Cerebellar cortex (tissue), 1 donor: ENCODE results near the gene SLC23A1.
"Not testable (repeated sequence)": the region's sequence is repeated elsewhere in the genome, so short reads cannot be mapped to it uniquely, and the experiment has no call there.

ENCODE experiments used
- DNase-seq: peaks from one replicate; pipeline ENCODE4 v3.0.0-alpha.2; 2015; ENCODE audit warnings: low spot score

The SLC23A1 gene

GRCh38 chr5:139389701-139390638, 6.9 kb upstream of the SLC23A1 start, which contains the start of gene MZB1:
Gene MZB1, minus strand, starts transcription at chr5:139389913. Its CDS starts 57 bp downstream, at chr5:139389856.
- DNase-seq, result no peak

DNA sequence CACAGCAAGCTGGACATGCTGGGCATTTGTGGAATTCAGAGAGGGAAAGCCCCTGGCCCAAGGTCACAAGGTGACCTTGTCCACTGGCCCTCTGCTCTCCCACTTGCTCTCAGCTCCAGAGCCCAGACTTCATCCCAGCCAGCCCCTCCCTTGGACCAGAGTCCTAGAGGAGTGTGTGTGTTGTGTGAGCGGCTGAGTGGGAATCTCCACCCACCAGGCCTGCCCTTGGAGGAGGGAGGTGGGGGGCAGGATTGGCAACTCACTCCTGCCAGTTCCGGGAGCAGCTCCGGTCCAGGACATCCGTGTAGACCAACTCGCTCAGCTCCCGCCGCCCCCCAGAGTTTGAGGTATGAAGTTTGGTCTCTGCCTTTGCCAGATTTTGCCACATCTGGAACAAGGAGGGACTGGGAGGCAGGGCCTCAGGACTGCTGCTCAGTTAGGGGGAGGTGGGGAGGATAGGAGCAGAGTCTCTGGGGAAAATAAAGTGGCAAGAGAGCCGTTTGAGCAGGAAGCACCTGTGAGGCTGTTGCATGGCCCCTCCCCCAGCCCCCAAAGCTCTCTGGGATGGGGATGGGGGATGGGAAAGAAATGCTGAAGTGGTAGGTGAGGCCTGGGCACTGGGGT, 5.2 kb upstream of the SLC23A1 start:
- DNase-seq, result no peak

GRCh38 chr5:139387611-139388197, 4.6 kb upstream of the SLC23A1 start:
- DNase-seq, result no peak

GRCh38 chr5:139386956-139387355, 3.9 kb upstream of the SLC23A1 start:
- DNase-seq, result not testable (repeated sequence)

- DNase-seq, result no peak
Measured at GRCh38 chr5:139386050-139386438, 2.9 kb upstream of the SLC23A1 start.

DNA sequence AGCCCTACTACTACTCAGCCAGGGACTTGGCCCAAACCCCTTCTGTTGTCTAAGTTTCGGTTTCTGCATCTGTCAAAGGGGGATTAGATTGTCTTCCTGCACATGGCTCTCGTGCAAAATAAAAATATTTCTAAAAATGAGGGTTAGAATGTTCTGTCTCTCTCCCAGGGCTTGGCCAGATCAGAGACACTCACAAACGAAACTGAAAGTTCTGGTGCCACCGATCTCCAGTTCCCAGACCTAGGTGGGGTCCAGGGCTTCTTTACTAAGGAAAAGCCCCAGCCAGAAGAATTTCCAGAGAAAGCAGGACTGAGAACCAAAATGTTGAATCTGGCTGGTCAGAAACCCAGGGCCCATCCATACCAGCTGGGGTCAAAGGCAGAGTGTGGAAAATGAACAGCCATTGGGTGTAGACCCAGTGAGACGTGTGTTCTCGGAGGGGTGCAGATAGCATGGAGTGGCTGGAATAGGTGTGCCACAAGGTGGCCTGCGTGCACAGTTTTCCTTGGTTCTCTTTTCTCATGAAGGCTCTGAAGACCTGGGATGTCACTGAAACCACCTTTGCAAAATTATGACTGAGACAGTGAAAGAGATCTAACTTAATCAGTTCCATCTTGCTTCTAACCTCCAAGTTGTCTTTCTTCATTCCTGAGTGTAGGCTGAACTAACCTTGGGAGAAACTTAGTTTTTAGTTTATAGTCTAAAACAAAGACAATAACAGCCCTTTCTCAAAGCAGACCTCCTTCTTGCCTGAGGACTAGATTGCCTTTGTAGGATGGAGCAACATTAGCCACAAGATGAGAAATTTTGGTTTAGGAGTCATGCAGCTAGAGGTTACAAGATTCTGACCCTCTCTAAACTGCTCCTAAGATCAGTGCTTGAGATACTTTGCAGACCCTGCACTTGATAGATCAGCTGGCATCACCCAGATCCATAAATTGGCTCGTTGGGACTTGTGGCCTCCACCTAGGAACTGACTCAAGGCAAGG, 2.3 kb upstream of the SLC23A1 start:
- DNase-seq, result peak; percentile 55

DNA sequence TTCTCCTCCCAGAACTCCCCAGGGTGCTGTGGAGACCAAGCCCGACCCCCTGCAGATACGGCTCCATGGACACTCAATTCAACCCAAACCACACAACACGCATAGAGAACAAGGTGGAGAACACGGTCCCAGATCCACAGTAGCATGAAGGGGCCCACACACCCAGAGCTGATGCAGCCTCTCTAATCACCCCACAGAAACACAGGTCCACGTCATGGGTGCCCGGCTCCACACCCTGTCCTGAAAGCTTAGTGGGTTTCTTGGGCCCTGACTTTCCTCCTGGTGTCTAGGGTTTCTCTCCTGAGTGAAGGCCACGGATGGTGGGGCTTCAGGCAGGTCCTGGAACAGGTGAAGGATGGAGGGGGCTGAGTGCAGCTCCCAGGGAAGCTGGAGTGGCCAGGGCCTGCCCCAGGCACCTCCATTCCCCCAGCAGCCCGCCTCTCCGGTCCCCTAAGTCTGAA, 1.5 kb upstream of the SLC23A1 start:
- DNase-seq, result no peak

DNA sequence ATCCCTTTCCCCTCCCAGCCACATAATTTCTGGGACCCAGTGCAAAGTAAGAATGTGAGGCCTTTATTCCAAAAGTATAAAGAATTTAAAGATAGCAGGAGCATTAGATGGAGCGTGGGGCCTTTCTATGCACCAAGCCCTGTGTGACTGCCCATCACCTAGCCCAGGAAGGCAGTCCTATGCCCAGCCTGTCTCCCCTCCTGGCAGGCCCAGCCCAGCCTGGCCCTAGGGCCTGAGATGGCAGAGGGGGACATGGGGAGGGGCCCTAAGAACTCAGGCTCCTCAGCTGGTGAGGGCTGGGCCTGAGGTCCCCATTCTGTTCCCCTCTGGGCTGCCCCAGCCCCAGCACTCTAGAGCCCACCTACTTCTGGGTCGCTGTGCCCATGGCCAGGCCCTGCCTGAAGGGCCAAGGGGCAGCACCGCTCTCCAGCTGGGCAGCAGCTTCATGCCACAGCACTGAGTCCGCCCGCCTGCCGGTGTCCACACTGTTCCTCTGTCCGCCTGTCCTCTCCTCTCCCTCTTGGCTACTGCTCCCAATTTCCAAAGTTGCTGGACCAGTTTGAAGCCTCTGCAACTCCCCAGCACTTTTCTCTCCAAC, 995 bp upstream of the SLC23A1 start:
- no peak for DNase-seq

- no peak for DNase-seq
Measured at GRCh38 chr5:139382807-139383206, 290 bp downstream of the SLC23A1 start.

GRCh38 chr5:139381837-139382761, 998 bp downstream of the SLC23A1 start:
- DNase-seq, result no peak

DNA sequence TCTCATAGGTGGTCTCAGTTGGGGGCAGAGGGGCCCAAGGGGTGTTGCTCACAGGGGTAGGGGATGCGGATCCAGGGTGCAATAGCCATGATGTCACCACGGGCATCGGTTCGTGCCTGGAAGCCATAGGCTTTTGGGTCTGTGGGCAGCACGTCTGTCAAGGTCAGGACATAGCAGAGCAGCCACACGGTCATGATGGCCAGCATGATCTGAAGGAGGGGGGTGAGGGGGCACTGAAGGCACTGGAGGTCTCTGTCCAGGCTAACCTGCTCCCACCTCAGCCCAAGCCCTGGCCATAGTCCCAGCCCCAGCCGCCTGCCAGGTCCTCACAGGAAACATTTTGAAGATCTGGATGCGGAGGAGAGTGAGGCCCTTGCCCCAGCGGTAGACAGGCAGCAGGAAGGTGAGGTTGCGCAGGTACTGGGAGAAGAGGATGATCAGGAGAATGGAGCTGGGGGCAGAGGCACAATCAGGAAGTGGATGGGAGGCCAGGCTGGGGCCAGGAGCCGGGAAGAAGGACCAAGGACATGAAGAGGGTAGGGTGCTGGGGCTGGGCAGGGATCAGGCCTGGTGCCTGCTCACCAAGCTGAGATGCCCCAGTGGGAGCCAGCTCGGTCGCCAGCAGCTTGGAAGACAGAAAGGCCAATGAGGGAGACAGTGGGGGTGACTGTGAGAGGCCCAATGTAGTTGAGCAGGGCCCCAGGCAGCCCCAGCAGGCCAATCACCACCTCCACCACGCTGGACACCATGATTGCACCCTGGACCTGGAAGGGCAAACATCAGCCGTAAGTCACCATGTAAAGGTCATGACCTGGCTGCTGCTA, 3.3 kb downstream of the SLC23A1 start:
- DNase-seq, result no peak

DNA sequence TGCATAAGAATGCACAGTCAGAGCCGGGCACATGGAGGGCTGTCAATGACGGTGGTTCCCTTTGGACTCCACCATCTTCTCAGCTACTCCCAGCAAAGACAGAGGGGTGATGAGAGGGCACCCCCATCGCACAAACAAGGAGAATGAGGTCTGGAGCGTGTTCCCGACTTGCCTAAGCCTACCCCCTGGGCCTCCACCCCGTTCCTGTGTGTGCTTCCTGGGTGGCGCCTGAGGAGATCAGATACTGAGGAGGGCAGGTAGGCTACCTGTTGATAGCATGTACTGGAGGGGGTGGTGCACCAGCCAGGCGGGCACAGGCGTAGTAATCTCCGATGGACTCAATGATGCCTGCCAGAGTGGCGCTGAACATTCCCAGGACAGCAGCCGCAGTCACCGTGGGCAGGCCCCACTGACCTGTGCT, 4.1 kb downstream of the SLC23A1 start:
- no peak for DNase-seq

GRCh38 chr5:139378101-139378825, 4.8 kb downstream of the SLC23A1 start:
- DNase-seq, result no peak

- no peak for DNase-seq
Measured at GRCh38 chr5:139377226-139377625, 5.9 kb downstream of the SLC23A1 start.

DNA sequence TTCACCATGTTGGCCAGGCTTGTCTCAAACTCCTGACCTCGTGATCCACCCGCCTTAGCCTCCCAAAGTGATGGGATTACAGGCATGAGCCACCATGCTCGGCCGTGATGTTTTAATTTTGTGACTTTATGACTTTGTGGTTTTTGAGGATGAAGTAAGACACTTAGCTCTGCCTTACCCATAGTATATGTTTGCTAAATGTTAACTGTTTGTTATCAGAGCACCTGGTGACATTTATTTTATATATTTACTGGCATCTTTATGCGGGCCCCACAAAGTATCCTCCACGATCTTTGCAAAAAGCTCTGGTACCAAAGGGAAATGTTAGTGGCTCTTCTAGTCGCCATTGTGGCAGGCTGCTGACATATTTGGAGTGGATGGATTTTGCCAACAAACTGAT, 6.7 kb downstream of the SLC23A1 start:
- no peak for DNase-seq

DNA sequence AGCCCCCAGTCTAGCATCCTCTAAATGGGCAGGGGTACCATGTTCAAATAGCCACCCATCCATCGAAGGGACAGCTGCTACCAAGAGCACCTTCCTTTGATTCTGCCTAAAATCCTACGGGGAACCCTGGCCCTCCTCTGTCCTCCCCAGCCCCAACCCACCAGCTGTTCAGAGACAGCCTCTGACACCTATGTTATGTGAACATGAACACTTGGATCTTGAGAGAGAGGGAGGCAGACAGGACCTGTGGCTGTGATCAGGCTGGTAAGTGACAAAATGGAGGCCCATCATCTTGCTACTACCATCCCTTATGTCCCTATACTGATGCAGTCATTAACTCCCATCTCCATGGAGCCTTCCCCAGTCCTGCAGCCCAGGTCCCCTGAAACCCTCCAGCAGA, 8.2 kb downstream of the SLC23A1 start:
- DNase-seq, result no peak

DNA sequence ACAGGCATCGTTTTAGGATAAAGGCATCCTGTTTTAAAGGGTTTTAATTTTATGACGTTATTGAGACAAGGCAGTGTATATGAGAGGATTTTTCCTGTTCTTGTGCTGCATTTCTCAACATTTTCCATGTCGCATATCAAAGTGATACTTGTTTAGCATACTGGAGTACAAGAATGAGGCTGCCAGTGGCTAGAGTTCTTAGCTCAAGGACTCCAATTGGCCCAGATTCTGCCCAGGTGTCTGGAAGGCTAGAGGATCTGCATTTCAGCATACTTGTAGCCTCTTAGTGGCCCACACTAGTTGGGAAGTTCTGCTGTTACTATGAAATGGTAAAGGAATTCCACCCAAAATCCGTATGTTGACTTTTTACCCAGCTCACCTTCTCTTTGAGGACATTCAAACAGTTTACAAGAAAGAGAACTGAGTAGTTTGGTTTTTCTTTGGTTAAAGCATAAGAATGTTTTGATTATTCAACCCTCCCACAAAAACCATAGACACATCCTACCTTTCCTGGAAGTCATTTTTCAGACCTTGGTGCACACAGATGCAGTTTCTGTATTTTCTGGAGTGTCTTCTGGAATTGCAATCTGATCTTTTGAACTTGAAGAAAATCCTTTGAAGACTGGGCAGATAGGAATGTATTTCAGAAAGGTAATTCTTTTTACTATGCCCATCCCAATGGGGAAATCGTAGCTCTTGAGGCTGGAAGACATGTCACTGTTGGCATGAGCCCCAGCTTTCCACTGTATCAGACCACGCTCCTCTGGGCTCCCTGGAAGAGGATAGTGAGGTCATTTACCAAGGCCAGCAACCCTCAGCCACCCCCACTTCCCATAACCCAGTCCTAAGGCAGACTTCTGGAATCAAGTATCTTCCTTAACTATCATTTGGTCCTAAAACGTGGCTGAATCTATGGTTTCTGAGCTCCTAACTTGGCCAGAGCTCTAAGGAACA, 11.3 kb downstream of the SLC23A1 start:
- DNase-seq, result no peak
